ENCODE data around the gene TOP3B.

DNA sequence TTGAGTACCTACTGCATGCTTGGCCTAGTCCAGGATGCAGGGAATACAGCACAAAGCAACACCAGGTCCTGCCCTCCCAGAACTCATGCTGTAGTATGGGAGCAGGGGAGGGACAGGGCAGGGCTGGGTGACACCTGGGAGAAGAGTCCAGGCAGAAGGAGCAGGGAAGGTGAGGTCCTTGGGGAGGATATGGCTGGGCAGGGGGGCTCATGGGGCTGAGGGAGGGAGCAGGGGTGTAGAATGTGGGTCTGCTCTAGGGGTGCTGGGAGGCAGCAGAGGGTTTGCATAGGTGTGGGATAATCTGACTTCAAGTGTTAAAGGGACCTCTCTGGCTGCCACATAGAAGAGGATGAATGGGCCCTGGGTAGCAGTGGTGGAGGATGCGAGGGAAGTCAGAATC lies 4.8 kb downstream of the TOP3B start:
- TF ChIP-seq, protein P1, sequence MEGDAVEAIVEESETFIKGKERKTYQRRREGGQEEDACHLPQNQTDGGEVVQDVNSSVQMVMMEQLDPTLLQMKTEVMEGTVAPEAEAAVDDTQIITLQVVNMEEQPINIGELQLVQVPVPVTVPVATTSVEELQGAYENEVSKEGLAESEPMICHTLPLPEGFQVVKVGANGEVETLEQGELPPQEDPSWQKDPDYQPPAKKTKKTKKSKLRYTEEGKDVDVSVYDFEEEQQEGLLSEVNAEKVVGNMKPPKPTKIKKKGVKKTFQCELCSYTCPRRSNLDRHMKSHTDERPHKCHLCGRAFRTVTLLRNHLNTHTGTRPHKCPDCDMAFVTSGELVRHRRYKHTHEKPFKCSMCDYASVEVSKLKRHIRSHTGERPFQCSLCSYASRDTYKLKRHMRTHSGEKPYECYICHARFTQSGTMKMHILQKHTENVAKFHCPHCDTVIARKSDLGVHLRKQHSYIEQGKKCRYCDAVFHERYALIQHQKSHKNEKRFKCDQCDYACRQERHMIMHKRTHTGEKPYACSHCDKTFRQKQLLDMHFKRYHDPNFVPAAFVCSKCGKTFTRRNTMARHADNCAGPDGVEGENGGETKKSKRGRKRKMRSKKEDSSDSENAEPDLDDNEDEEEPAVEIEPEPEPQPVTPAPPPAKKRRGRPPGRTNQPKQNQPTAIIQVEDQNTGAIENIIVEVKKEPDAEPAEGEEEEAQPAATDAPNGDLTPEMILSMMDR (IDR thresholded peaks at IDR 0.05; ENCODE audit: insufficient read depth, low read length, poor library complexity, severe bottlenecking) = no peak
- no peak for TF ChIP-seq EZH2phosphoT487 (conservative IDR thresholded peaks at IDR 0.05; ENCODE audit: low read length)

All from SU-DHL-6 (cell line).